Smooth muscle cell (in vitro differentiated cells): Measurements from ENCODE around the gene CPEB3. TPM values are rescaled to one million over a fixed set of nuclear protein-coding genes. Genes with fewer than 3 reads are reported as not detected.

ENCODE experiments used
- DNase-seq: peaks from one replicate; lab custom pipeline; 2025; ENCODE audit not compliant: unreplicated experiment; lab: John Stamatoyannopoulos, UW
- H2AFZ ChIP-seq: fragments of 200-600 bp; sonication (generic); 2 replicates; pipeline ENCODE4 v1.6.0; 2016; ENCODE audit warnings: antibody characterized with exemption, low read depth, mild to moderate bottlenecking
- H3F3A ChIP-seq: fragments of 200-600 bp; sonication (generic); 2 replicates; pipeline ENCODE4 v1.6.0; 2017; ENCODE audit warnings: antibody characterized with exemption, low read depth
- H3K27ac ChIP-seq: fragments of 200-600 bp; sonication (generic); 2 replicates; pipeline ENCODE4 v1.5.1; 2016; ENCODE audit warnings: low read depth, mild to moderate bottlenecking
- H3K27me3 ChIP-seq: fragments of 200-600 bp; sonication (generic); 2 replicates; pipeline ENCODE4 v1.6.1; 2016; ENCODE audit warnings: low read depth, mild to moderate bottlenecking
- H3K36me3 ChIP-seq: fragments of 200-600 bp; sonication (generic); 2 replicates; pipeline ENCODE4 v1.5.1; 2016; ENCODE audit warnings: low read depth
- H3K4me1 ChIP-seq: fragments of 200-600 bp; sonication (generic); 2 replicates; pipeline ENCODE4 v1.5.1; 2016; ENCODE audit warnings: low read depth
- H3K4me2 ChIP-seq: fragments of 200-600 bp; sonication (generic); 2 replicates; pipeline ENCODE4 v1.6.0; 2016; ENCODE audit warnings: mild to moderate bottlenecking
- H3K4me3 ChIP-seq: fragments of 200-600 bp; sonication (generic); 2 replicates; pipeline ENCODE4 v1.5.1; 2016; ENCODE audit warnings: mild to moderate bottlenecking
- H3K79me2 ChIP-seq: fragments of 200-600 bp; sonication (generic); 2 replicates; pipeline ENCODE4 v1.6.0; 2016; ENCODE audit warnings: low read depth, mild to moderate bottlenecking
- H3K9ac ChIP-seq: fragments of 200-600 bp; sonication (generic); 2 replicates; pipeline ENCODE4 v1.6.0; 2016; ENCODE audit warnings: low read depth
- H3K9me3 ChIP-seq: fragments of 200-600 bp; sonication (generic); replicated peaks from 2 replicates; pipeline ENCODE4 v1.5.1; 2016; ENCODE audit warnings: low read depth
- H4K20me1 ChIP-seq: fragments of 200-600 bp; sonication (generic); 2 replicates; pipeline ENCODE4 v1.6.0; 2016; ENCODE audit warnings: low read depth
- CTCF ChIP-seq: fragments of 200-600 bp; sonication (generic); IDR thresholded peaks from 2 replicates; pipeline ENCODE4 v1.5.1; 2017; ENCODE audit warnings: borderline replicate concordance, mild to moderate bottlenecking, antibody characterized with exemption; ENCODE audit not compliant: insufficient read depth, poor library complexity, severe bottlenecking
- WGBS: methylation state at CpG from one replicate; pipeline ENCODE4 v1.1.7; 2016; ENCODE audit warnings: low lambda C conversion rate; 5-methylcytosine and 5-hydroxymethylcytosine counted together
- polyA plus RNA-seq: library from polyadenylated mRNA; unstranded; fragments of >200 nt; fragmentation: Nextera tagmentation; extraction: Ambion mirVana; gene quantifications from 2 replicates; pipeline ENCODE4 v1.2.1, GENCODE V29; 2016
- total RNA-seq: library from RNA; depleted of rRNA; stranded (reverse); fragments of >200 nt; gene quantifications from 2 replicates; pipeline ENCODE4 v1.2.3, GENCODE V29; 2014

CPEB3 gene
- total and polyA plus RNA-seq, 2 experiments from 2014 or later = 0.67 to 1.1 TPM

DNA sequence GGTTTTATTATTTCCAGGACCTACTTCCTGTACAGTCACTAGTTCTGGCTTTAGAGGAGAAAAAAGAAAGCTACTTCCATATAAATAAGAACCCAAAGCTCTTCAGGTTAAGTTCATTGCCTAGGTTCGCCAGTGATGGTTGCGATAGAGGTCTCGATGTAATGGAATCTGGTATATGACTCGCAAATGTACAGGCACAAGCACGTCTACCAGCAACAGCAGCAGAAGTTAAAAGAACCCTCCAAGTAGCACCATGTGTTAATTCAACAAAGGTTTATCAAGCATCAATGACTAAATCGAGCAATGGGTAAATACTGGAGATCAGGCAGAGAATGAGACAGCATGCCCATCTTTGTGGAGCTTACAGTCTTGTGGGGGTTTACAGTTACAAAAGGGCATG is 211.9 kb downstream of the CPEB3 start:
- H2AFZ ChIP-seq = no peak overlapping the region
- no peaks in the 10 kb centered on the region for H3K9me3 ChIP-seq
- H3K4me1 ChIP-seq = no peaks in the 10 kb centered on the region
- no peaks in the 10 kb centered on the region for H3K27me3 ChIP-seq
- no peak for DNase-seq
- TF ChIP-seq CTCF = no peak
- no peaks in the 10 kb centered on the region for H4K20me1 ChIP-seq
- H3K4me2 ChIP-seq = no peak overlapping the region
- no peak overlapping the region for H3K4me3 ChIP-seq
- 93% methylated on average over 6 of the region's 6 CpGs for WGBS
- no peak overlapping the region for H3K27ac ChIP-seq
- H3K79me2 ChIP-seq = no peaks in the 10 kb centered on the region
- H3K36me3 ChIP-seq = no peaks in the 10 kb centered on the region
- H3F3A ChIP-seq = no peaks in the 10 kb centered on the region
- H3K9ac ChIP-seq = no peak overlapping the region

DNA sequence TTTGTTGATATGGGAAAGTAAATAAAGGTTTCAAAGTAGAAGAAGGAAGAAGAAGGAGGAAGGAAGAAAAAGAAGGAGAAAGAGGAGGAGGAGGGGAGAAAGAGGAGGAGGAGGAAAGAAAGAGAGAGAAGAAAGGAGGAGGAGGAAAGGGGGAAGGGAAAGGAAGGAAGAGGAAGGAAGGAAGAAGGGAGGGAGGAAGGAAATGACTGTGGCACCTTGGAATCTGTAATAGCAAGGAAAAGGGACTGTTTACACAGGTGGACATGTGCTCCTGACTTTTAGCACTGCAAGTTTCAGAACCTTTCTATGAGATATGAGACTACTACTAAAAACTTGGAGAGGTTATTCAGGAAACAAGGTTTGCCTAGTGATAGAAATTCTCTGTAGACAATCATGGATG is 214.2 kb downstream of the CPEB3 start:
- no peak overlapping the region for H2AFZ ChIP-seq
- no peaks in the 10 kb centered on the region for H3K27me3 ChIP-seq
- no peaks in the 10 kb centered on the region for H3K79me2 ChIP-seq
- no peaks in the 10 kb centered on the region for H4K20me1 ChIP-seq
- no peak for DNase-seq
- no peak overlapping the region for H3K4me2 ChIP-seq
- no peak overlapping the region for H3K27ac ChIP-seq
- no peak overlapping the region for H3K4me3 ChIP-seq
- no peak overlapping the region for H3K9ac ChIP-seq
- no peaks in the 10 kb centered on the region for H3K36me3 ChIP-seq
- no peaks in the 10 kb centered on the region for H3K9me3 ChIP-seq
- no peaks in the 10 kb centered on the region for H3F3A ChIP-seq
- no peaks in the 10 kb centered on the region for H3K4me1 ChIP-seq
- no peak for TF ChIP-seq CTCF

GRCh38 chr10:92075829-92076228 is 215.0 kb downstream of the CPEB3 start:
- Histone ChIP-seq H3K36me3 (no peaks in the 10 kb centered on the region), H3K79me2 (no peaks in the 10 kb centered on the region), H3K9ac (no peak overlapping the region), H3F3A (no peaks in the 10 kb centered on the region), H2AFZ (no peak overlapping the region), H3K4me3 (no peak overlapping the region), H3K27me3 (no peaks in the 10 kb centered on the region), H3K4me1 (no peaks in the 10 kb centered on the region), H3K27ac (no peak overlapping the region), H4K20me1 (no peaks in the 10 kb centered on the region), H3K4me2 (no peak overlapping the region), H3K9me3 (no peaks in the 10 kb centered on the region)
- TF ChIP-seq CTCF = no peak
- no peak for DNase-seq

DNA sequence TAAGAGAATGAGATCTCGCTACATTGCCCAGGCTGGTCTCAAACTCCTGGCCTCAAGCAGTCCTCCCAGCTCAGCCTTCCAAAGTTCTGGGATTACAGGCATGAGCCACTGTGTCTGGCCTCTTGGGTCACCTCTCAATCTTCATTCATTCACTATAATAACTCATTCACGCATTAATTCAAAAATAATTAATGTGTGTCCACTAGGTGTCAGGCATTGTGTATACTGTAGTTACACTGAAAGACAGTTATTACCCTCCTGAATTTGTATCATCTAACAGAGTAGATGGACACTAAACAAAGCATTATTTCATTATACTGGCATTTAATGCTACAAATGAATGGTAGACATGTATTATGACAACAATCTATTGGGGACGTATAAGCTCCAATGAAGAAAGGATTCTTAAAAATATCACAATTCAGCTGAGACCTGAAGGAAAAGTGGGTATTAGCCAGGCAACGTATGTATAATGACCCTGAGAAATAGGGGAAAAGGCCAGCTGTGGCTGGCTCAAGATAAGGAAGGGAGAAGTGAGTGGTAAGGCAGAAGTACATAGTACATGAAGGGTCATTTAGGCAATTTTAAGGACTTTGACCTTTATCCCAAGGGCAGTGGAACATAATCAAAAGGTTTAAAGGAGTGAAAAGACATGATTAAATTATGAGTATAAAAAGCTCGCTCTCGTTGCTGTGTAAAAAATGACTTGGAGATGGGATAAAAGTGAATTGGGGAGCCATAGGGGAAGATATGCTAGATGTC is 216.6 kb downstream of the CPEB3 start:
- peak; percentile 18 for TF ChIP-seq CTCF
- 92% methylated on average over 6 of the region's 6 CpGs for WGBS
- no peak overlapping the region for H3K27ac ChIP-seq
- H2AFZ ChIP-seq = no peak overlapping the region
- no peaks in the 10 kb centered on the region for H3K79me2 ChIP-seq
- no peaks in the 10 kb centered on the region for H3K36me3 ChIP-seq
- no peaks in the 10 kb centered on the region for H4K20me1 ChIP-seq
- no peak for DNase-seq
- H3K4me1 ChIP-seq = no peaks in the 10 kb centered on the region
- no peaks in the 10 kb centered on the region for H3K9me3 ChIP-seq
- no peak overlapping the region for H3K4me3 ChIP-seq
- H3K27me3 ChIP-seq = no peaks in the 10 kb centered on the region
- no peak overlapping the region for H3K9ac ChIP-seq
- no peaks in the 10 kb centered on the region for H3F3A ChIP-seq
- H3K4me2 ChIP-seq = no peak overlapping the region
